Neural progenitor cell (in vitro differentiated cells): Measurements from ENCODE around the gene RUNX3. TPM values are rescaled to one million over a fixed set of nuclear protein-coding genes. Genes with fewer than 3 reads are reported as not detected.

Experiments
- DNase-seq: peaks from one replicate; pipeline ENCODE4 v3.0.0-alpha.2; 2016; ENCODE audit warnings: low spot score
- H2AFZ ChIP-seq: fragments of 200-600 bp; sonication (generic); replicated peaks from 2 replicates; pipeline ENCODE4 v1.6.1; 2016; ENCODE audit warnings: antibody characterized with exemption
- H3F3A ChIP-seq: fragments of 200-600 bp; sonication (generic); 2 replicates; pipeline ENCODE4 v1.6.1; 2016; ENCODE audit warnings: antibody characterized with exemption, low read depth
- H3K27ac ChIP-seq: fragments of 200-600 bp; sonication (generic); 2 replicates; pipeline ENCODE4 v1.5.1; 2016; ENCODE audit warnings: mild to moderate bottlenecking
- H3K27me3 ChIP-seq: fragments of 200-600 bp; sonication (generic); 2 replicates; pipeline ENCODE4 v1.6.1; 2016; ENCODE audit warnings: mild to moderate bottlenecking, moderate library complexity
- H3K36me3 ChIP-seq: fragments of 200-600 bp; sonication (generic); 2 replicates; pipeline ENCODE4 v1.5.1; 2016
- H3K4me1 ChIP-seq: fragments of 200-600 bp; sonication (generic); 2 replicates; pipeline ENCODE4 v1.6.1; 2016; ENCODE audit warnings: mixed run types
- H3K4me2 ChIP-seq: fragments of 200-600 bp; sonication (generic); 2 replicates; pipeline ENCODE4 v1.6.1; 2016
- H3K4me3 ChIP-seq: fragments of 200-600 bp; sonication (generic); 2 replicates; pipeline ENCODE4 v1.5.1; 2016
- H3K79me2 ChIP-seq: fragments of 200-600 bp; sonication (generic); 2 replicates; pipeline ENCODE4 v1.6.1; 2016; ENCODE audit warnings: low read depth
- H3K9ac ChIP-seq: fragments of 200-600 bp; sonication (generic); 2 replicates; pipeline ENCODE4 v1.6.1; 2016
- H3K9me3 ChIP-seq: fragments of 200-600 bp; sonication (generic); 2 replicates; pipeline ENCODE4 v1.5.1; 2016; ENCODE audit warnings: low read depth
- H4K20me1 ChIP-seq: fragments of 200-600 bp; sonication (generic); 2 replicates; pipeline ENCODE4 v1.6.1; 2016; ENCODE audit warnings: low read depth
- H3K27ac Mint-ChIP-seq: 3 replicates; pipeline ENCODE4 v1.8.0; 2021; ENCODE audit warnings: mixed read lengths
- H3K27me3 Mint-ChIP-seq: 2 replicates; pipeline ENCODE4 v1.8.0; 2022; ENCODE audit warnings: low read depth, mild to moderate bottlenecking, inconsistent platforms, moderate library complexity, mixed read lengths; ENCODE audit not compliant: insufficient read depth
- H3K36me3 Mint-ChIP-seq: 3 replicates; pipeline ENCODE4 v1.8.0; 2021; ENCODE audit warnings: mixed read lengths
- H3K4me1 Mint-ChIP-seq: 3 replicates; pipeline ENCODE4 v1.8.0; 2021; ENCODE audit warnings: mixed read lengths
- H3K4me3 Mint-ChIP-seq: 3 replicates; pipeline ENCODE4 v1.8.0; 2021; ENCODE audit warnings: mild to moderate bottlenecking, moderate library complexity, mixed read lengths
- H3K9me3 Mint-ChIP-seq: 3 replicates; pipeline ENCODE4 v1.8.0; 2020; ENCODE audit warnings: mixed read lengths
- CTCF ChIP-seq: fragments of 200-600 bp; sonication (generic); IDR thresholded peaks from 2 replicates; pipeline ENCODE4 v1.5.1; 2017; ENCODE audit warnings: antibody characterized with exemption, mild to moderate bottlenecking
- EZH2 ChIP-seq: fragments of 200-600 bp; sonication (generic); IDR thresholded peaks from 2 replicates; pipeline ENCODE4 v1.6.1; 2017; ENCODE audit warnings: antibody characterized with exemption, mild to moderate bottlenecking, moderate library complexity
- EZH2phosphoT487 ChIP-seq: fragments of 200-600 bp; sonication (generic); IDR thresholded peaks from 2 replicates; pipeline ENCODE4 v1.6.1; 2017; ENCODE audit warnings: antibody characterized with exemption
- total RNA-seq: library from RNA; depleted of rRNA; stranded (reverse); fragments of >200 nt; gene quantifications from 2 replicates; pipeline ENCODE4 v1.2.3, GENCODE V29; 2015; ENCODE audit warnings: low replicate concordance

The RUNX3 gene
- total RNA-seq, 1 donor from 2014 or later, result not detected

DNA sequence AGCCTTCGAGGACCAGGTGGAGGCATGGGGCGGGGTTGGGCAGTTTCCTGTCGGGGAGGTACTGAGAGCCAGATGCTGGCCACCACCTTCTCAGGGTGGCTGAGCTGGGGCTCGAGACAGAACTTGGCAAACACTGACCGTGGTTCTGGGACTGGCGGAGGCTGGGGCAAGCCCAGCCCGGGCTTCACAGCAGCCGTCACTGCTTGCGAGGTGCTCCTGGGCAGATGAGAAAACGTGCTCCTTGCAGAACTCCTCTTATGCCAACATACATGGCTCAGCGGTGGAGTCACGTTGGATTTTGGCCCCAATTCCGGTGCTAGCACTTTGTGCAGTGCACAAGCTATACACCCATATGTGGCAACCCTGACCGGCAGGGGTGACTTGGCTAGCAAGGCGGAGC lies 69.2 kb downstream of the RUNX3 start:
- H3K27ac Mint-ChIP-seq, result no peak overlapping the region
- H3K36me3 Mint-ChIP-seq, result no peaks in the 10 kb centered on the region
- Histone ChIP-seq H3K9me3 (no peaks in the 10 kb centered on the region), H4K20me1 (no peaks in the 10 kb centered on the region), H3K27me3 (no peaks in the 10 kb centered on the region), H3K4me2 (no peak overlapping the region), H3K9ac (no peak overlapping the region), H3K4me1 (peaks cover 19% of the 10 kb centered on the region), H3K36me3 (no peaks in the 10 kb centered on the region), H2AFZ (no peak overlapping the region), H3K79me2 (no peaks in the 10 kb centered on the region), H3K4me3 (no peak overlapping the region), H3F3A (peaks cover 5% of the 10 kb centered on the region), H3K27ac (no peak overlapping the region)
- peaks cover 2% of the 10 kb centered on the region for H3K27me3 Mint-ChIP-seq
- no peaks in the 10 kb centered on the region for H3K9me3 Mint-ChIP-seq
- no peak for DNase-seq
- H3K4me3 Mint-ChIP-seq, result no peak overlapping the region
- TF ChIP-seq EZH2phosphoT487 (no peak), EZH2 (no peak), CTCF (no peak)
- H3K4me1 Mint-ChIP-seq, result peaks cover 12% of the 10 kb centered on the region

- no peak overlapping the region for H3K27ac Mint-ChIP-seq
- H3K36me3 Mint-ChIP-seq, result no peaks in the 10 kb centered on the region
- H3K4me3 ChIP-seq, result no peak overlapping the region
Measured at GRCh38 chr1:24859063-24860010, 70.7 kb downstream of the RUNX3 start.

GRCh38 chr1:24858277-24858676 lies 71.8 kb downstream of the RUNX3 start:
- H4K20me1 ChIP-seq, result no peaks in the 10 kb centered on the region
- DNase-seq, result no peak
- H3K4me3 ChIP-seq, result no peak overlapping the region
- H3K79me2 ChIP-seq, result no peaks in the 10 kb centered on the region
- H3K27ac ChIP-seq, result no peak overlapping the region
- Mint-ChIP-seq H3K9me3 (no peaks in the 10 kb centered on the region), H3K27me3 (peaks cover 4% of the 10 kb centered on the region), H3K36me3 (no peaks in the 10 kb centered on the region), H3K27ac (no peak overlapping the region), H3K4me1 (peaks cover 2% of the 10 kb centered on the region), H3K4me3 (no peak overlapping the region)
- no peak overlapping the region for H3K4me2 ChIP-seq
- TF ChIP-seq EZH2phosphoT487 (no peak), CTCF (no peak), EZH2 (no peak)
- H3F3A ChIP-seq, result no peaks in the 10 kb centered on the region
- no peak overlapping the region for H3K9ac ChIP-seq
- H3K4me1 ChIP-seq, result peaks cover 7% of the 10 kb centered on the region
- no peaks in the 10 kb centered on the region for H3K9me3 ChIP-seq
- H3K27me3 ChIP-seq, result no peaks in the 10 kb centered on the region
- no peaks in the 10 kb centered on the region for H3K36me3 ChIP-seq
- no peak overlapping the region for H2AFZ ChIP-seq

More at GRCh38 chr1:24859063-24860010, 70.7 kb downstream of the RUNX3 start:
- no peak for TF ChIP-seq EZH2
- H2AFZ ChIP-seq, result no peak overlapping the region
- no peak overlapping the region for H3K27ac ChIP-seq
- no peaks in the 10 kb centered on the region for H3K9me3 ChIP-seq
- H3K27me3 Mint-ChIP-seq, result peaks cover 2% of the 10 kb centered on the region
- H3K4me1 Mint-ChIP-seq, result peaks cover 6% of the 10 kb centered on the region
- no peak overlapping the region for H3K9ac ChIP-seq
- H3F3A ChIP-seq, result peaks cover under 1% of the 10 kb centered on the region
- no peaks in the 10 kb centered on the region for H3K79me2 ChIP-seq
- H3K27me3 ChIP-seq, result no peaks in the 10 kb centered on the region
- H3K36me3 ChIP-seq, result no peaks in the 10 kb centered on the region
- no peaks in the 10 kb centered on the region for H4K20me1 ChIP-seq
- H3K4me2 ChIP-seq, result no peak overlapping the region
- DNase-seq, result no peak
- peaks cover 9% of the 10 kb centered on the region for H3K4me1 ChIP-seq
- H3K4me3 Mint-ChIP-seq, result no peak overlapping the region
- H3K9me3 Mint-ChIP-seq, result no peaks in the 10 kb centered on the region
